Activated naive CD4-positive, alpha-beta T cell treated with anti-CD3 and anti-CD28 coated beads, Interleukin-2, amount 50 U/mL, for 72 hours (primary cell): ENCODE measurements around the gene GALNT10. TPM values are rescaled to one million over a fixed set of nuclear protein-coding genes. Genes with fewer than 3 reads are reported as not detected.

Experiments used
- ATAC-seq, 2 donors: fragments of 150-1000 bp; cut with Tn5 transposase; 2 replicates each; pipeline ENCODE4 v1.10.0; 2021; ENCODE audit warnings: mild to moderate bottlenecking in 2 of 2, moderate library complexity in 2 of 2
- DNase-seq, 2 donors: peaks; one replicate each; pipeline ENCODE4 v3.0.0; 2021 to 2022; ENCODE audit warnings: low spot score in 2 of 2
- H3K27ac Mint-ChIP-seq, 2 donors: one replicate each; pipeline ENCODE4 v1.8.0; 2022; ENCODE audit warnings: mild to moderate bottlenecking in 2 of 2, mixed read lengths in 2 of 2
- H3K36me3 Mint-ChIP-seq, 2 donors: one replicate each; pipeline ENCODE4 v1.8.0; 2022; ENCODE audit warnings: mixed read lengths in 2 of 2
- H3K9me3 Mint-ChIP-seq, 2 donors: one replicate each; pipeline ENCODE4 v1.8.0; 2022; ENCODE audit warnings: mixed read lengths in 2 of 2
- total RNA-seq, 2 donors: library from RNA; stranded (reverse); gene quantifications; one replicate each; pipeline ENCODE4 v1.2.3, GENCODE V29; 2022

Gene GALNT10
- total RNA-seq, 2 donors from 2014 or later, result 22.9 to 66.2 TPM

DNA sequence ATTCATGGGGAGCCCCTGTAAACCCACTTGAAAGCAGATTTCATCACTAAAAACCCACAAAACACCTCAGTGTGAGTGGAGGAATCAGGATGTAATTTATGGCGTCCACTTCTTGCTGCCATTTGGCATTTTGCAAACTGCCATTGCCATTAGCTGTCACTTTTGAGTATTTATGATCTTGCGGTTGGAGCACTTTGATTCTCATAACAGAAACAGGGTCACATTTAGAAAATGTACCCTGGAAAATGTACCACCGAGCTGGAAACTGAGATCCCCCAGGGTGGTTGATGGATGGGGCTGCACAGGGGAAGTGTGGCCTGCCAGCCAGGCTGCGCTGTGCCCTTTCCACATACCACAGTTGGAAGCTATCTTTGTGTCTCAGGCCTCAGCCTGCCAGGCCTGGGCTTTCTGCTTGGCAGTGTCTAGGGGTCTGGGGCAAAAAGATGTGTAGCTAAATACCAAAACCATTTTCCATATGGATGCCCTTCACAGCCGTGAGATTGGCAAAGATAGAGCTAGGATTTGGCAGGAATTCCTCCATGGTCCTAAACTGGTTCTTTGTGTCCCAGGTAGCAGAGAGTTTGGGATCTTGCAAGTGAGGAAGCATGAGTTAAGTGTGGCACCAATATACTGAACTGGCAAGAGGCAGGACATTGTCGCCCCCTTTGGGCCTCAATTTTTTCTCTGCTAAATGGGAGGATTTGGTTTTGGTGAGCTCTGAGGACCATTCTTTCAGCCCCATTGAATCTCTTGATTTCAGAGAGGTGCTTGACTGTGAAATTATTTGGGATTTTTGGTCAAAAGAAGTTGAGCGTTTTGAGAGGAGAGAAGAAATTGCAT is 46.2 kb downstream of the GALNT10 start:
- peak; percentile 32 to 39 for ATAC-seq
- H3K27ac Mint-ChIP-seq, result no peak overlapping the region
- H3K9me3 Mint-ChIP-seq, result no peaks in the 10 kb centered on the region
- no peak for DNase-seq
- H3K36me3 Mint-ChIP-seq, result peaks cover 0 to 6% of the 10 kb centered on the region in 2 donors

DNA sequence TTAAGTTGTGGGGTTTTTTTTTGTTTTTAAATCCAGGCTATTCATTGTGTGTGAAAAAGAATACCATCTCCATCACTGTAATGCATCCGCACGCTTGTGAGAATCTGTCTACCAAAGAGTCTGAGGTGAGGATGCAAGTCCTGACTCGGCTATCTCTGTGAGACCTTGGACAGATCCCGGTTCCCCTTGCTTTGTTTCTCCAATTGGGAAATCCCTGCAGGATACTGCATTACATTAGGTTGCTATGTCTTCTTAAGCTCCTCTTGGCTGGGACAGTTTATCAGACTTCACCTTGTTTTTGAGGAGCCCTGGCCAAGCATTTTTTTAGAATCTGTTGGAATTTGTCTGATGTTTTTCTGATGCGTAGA is 46.8 kb downstream of the GALNT10 start:
- Mint-ChIP-seq H3K27ac (no peak overlapping the region), H3K36me3 (peaks cover 0 to 2% of the 10 kb centered on the region in 2 donors), H3K9me3 (no peaks in the 10 kb centered on the region)
- DNase-seq (no peak), ATAC-seq (no peak)

DNA sequence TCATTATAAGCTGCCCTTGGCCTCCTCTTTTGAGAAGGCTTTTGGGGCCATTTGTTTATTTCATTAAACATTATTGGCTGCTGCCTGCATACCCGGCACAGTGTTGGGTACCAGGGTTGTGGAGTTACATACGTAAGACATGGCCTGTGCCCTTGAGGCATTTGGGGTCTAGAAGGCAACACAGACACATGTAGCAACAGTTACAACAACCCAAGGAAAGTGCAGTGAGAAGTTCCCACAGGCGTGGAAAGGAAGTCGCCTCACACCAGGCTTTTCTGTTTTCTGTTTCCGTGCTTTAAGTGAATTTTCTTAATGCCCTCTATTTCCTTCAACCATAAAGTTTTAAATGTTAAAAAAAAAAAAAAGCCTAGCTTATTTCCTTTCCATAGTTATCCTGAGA is 47.4 kb downstream of the GALNT10 start:
- Mint-ChIP-seq H3K9me3 (no peaks in the 10 kb centered on the region), H3K27ac (no peak overlapping the region), H3K36me3 (no peaks in the 10 kb centered on the region)
- no peak for DNase-seq
- no peak for ATAC-seq

DNA sequence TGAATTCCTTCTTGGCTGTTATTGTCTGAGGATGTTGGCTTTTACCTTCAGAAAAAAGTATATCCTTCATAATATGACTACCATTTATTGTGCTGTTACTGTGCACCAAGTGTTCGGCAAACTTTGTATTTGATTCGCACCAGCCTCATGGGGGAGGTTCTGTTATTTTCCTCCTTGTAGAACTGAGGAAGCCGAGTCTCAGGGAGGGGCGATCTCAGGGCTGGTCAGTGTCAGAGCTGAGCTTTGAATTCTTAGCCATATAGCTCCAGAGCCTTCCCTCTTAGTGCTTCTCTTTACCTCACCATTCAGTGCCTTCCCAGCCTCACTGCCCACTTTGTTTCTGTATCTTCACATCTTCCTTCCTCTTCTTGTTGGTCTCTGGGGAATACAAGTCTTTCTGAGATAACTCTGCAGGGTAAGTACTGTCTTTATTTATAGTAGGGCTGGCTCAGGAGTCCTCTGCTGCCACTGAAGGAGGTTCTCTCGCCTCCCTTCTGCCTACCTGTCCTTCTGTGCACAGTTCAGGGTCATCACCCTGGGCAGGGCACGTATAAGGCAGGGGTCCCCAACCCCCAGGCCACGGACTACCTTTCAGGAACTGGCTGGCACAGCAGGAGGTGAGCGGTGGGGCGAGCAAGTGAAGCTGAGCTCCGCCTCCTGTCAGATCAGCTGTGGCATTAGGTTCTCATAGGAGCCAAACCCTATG is 48.4 kb downstream of the GALNT10 start:
- no peak overlapping the region for H3K27ac Mint-ChIP-seq
- no peaks in the 10 kb centered on the region for H3K36me3 Mint-ChIP-seq
- no peak for DNase-seq
- no peak for ATAC-seq
- H3K9me3 Mint-ChIP-seq, result no peaks in the 10 kb centered on the region

DNA sequence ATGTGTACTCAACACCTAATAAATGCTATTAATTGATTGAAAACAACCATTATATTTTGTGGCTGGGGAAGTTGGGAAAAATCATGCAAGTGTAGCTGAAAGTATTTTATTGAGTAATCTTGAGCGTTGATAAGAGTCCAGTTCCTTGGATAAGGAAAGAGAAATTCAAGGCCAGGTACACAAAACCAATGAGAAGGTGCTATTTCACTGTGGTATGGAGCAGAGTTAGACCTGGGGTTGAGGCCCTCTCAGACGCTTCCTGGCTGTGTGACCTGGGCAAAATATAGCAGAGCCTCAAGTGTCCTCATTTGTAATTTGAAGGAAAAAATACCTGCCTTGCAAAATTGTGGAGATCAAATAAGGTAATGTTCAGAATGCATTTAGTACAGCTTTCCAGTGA is 50.1 kb downstream of the GALNT10 start:
- Mint-ChIP-seq H3K27ac (no peak overlapping the region), H3K36me3 (peaks cover 5 to 8% of the 10 kb centered on the region in 2 donors), H3K9me3 (no peaks in the 10 kb centered on the region)
- DNase-seq (no peak), ATAC-seq (no peak)

DNA sequence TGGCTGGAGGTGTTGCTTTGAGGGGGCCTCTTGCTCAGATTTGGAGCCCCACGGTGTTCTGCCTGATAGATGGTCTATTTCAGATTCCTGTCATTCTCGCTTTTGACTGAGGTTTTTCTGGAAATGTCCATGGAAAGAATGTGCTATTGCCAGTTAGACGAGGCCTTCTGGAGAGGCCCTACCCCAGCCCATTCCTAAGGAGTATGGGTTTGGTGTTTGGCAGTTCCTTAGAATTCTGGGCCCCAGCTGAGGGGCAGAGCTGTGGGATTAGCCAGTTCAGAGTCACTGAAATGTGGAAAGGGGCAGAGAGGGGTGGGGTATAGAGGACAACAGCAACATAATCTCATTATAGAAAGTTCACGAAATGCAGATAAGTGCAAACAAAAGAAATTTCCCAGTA is 50.5 kb downstream of the GALNT10 start:
- DNase-seq, result no peak
- H3K9me3 Mint-ChIP-seq, result no peaks in the 10 kb centered on the region
- H3K36me3 Mint-ChIP-seq, result peaks cover 5 to 8% of the 10 kb centered on the region in 2 donors
- no peak overlapping the region for H3K27ac Mint-ChIP-seq
- ATAC-seq, result no peak

DNA sequence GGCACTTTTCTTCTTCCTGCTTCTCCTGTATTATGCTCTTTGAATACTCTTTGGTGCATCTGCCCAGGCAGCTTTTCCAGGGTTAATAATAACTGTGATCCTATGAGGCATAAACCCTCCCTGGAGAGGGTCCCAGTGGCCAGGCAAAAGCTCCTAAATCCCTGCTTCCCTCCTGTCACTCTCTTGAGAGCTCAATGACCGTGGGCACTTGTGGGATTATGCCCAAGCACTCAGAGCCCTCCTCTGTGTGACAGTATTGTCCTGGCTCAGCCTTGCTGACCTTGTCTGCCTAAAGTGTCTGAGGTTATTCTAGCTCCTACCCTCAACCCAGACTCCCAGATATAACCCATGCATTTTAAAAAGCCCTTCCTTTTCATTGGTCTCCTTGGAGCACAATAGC is 51.9 kb downstream of the GALNT10 start:
- H3K36me3 Mint-ChIP-seq, result peaks cover 5 to 8% of the 10 kb centered on the region in 2 donors
- DNase-seq (no peak), ATAC-seq (no peak)
- peak overlapping the region in 1 of 2 donors; percentile 48 for H3K27ac Mint-ChIP-seq
- no peaks in the 10 kb centered on the region for H3K9me3 Mint-ChIP-seq

DNA sequence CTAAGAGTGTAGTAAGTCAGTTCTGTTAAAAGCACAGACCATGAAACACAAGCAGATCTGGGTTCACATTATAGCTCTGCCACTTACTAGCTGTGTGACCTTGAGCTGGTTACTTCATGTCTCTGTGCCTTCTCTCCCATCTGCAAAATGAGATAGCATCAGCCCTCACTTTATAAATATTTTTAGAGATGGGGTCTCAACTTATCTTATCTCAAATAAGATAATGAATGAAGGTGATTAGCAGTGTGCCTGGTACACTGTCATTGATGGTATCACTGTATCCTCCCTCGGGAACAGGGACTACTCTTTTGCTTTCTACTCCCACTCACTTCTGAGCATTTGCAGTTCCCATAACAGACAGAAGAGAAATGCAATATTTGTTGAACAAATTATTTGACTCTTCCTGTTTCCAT is 52.4 kb downstream of the GALNT10 start:
- ATAC-seq (no peak), DNase-seq (no peak)
- Mint-ChIP-seq H3K27ac (no peak overlapping the region), H3K9me3 (no peaks in the 10 kb centered on the region), H3K36me3 (peaks cover 5 to 8% of the 10 kb centered on the region in 2 donors)

DNA sequence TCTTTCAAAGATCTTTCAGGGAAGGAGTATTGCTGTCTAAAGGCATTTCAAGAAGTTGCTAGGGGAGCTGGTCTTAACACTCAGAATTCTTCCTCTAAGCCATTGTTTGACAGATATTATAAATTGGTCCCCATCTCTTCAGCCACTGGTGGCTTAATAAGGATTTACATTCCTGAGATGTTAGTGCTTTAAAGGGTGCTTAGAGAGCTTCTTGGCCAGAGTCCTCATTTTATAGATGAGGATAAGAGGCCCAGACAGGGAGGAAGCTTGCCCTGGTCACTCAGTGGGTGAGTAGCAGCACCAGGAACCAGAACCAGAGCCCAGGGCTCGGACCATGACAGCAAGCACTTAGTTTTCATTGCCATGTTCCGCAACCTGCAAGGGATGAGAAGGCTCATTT is 53.2 kb downstream of the GALNT10 start:
- DNase-seq (no peak), ATAC-seq (no peak)
- no peak overlapping the region for H3K27ac Mint-ChIP-seq
- peaks cover 5 to 12% of the 10 kb centered on the region in 2 donors for H3K36me3 Mint-ChIP-seq
- H3K9me3 Mint-ChIP-seq, result peaks cover 0 to 4% of the 10 kb centered on the region in 2 donors

DNA sequence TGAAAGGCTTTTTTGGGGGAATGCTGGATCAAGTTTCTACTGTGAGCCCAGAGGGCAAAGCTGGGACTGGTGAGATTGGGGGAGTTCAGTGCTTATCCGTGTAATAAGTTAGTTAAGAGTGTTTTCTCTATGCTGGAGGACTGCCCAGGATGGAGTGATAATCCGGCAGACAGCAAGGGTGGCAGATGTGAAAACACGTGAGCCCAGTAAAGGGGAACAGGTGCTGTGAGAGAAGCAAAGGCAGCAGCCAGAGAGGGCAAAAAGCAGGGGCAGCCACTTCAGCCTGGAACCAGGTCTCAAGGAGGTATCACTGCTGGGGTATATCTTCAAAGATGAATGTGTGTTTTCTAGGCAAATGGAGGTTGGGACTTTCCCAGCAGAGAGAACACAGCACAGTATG is 53.9 kb downstream of the GALNT10 start:
- H3K27ac Mint-ChIP-seq, result peak overlapping the region in 1 of 2 donors; percentile 11
- no peak for DNase-seq

DNA sequence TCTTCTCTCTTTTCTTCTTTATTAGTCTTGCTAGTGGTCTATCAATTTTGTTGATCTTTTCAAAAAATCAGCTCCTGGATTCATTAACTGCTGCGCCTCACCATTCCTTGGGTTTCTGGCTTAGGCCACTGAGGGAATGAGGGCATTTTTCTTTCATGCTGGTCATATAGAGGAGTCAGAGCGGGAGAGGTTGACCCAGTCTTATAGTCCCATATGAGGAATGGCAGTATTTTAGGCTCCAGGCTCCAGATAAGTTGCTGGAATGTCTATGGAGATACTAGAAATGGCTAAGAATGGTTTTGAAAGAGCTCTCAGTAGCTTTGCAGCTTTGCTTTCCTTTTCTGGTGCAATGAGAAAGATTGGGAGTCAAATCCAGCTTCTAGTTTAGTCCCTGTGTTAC is 58.2 kb downstream of the GALNT10 start:
- ATAC-seq (no peak), DNase-seq (no peak)
- H3K27ac Mint-ChIP-seq, result no peak overlapping the region
- H3K9me3 Mint-ChIP-seq, result peaks cover 4 to 14% of the 10 kb centered on the region in 2 donors
- H3K36me3 Mint-ChIP-seq, result peaks cover 5 to 39% of the 10 kb centered on the region in 2 donors

More for the DNA sequence above, 53.9 kb downstream of the GALNT10 start:
- Mint-ChIP-seq H3K36me3 (peaks cover 5 to 14% of the 10 kb centered on the region in 2 donors), H3K9me3 (peaks cover 0 to 4% of the 10 kb centered on the region in 2 donors)
- no peak for ATAC-seq

DNA sequence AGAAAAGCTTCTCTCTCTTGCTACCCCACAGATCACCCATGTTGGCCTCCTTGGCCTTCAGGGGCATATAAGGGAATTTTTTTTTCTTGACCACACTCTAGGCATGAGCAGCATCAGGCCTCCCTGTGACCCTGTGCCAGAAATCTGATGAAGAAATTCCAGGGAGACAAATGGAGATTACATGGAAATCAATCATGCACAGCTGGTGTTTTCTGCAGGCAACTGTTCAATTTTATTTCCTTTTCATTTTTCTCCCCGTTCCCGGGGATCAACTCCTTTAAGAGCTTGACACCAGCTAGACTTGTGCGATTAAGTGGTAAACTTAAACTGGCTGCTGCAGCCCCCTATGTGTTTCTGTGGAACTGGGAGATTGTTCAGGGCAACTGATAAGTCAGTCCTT is 59.3 kb downstream of the GALNT10 start:
- Mint-ChIP-seq H3K27ac (no peak overlapping the region), H3K36me3 (peaks cover 12 to 41% of the 10 kb centered on the region in 2 donors), H3K9me3 (peaks cover 4 to 18% of the 10 kb centered on the region in 2 donors)
- DNase-seq, result no peak
- no peak for ATAC-seq

DNA sequence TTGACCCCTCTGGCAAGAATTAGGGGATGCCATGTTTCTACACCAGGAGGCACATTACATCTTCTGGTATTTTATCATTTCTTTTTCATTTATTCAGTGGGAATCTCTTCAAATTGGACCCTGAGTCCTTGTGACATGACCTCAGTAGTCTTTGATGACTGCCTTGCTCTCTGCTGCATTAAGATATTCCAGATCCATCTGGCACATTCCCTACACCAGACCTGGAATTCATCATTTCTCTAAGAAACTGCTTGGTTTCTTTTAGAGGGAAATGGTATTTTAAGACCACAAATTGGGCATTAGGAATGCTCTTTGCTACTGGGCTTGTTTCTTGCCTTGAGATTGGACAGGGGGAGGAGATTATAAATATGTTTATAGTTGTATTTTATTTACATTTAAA is 61.0 kb downstream of the GALNT10 start:
- Mint-ChIP-seq H3K9me3 (peaks cover 4 to 18% of the 10 kb centered on the region in 2 donors), H3K36me3 (peaks cover 11 to 44% of the 10 kb centered on the region in 2 donors), H3K27ac (no peak overlapping the region)
- ATAC-seq, result no peak
- DNase-seq, result no peak

DNA sequence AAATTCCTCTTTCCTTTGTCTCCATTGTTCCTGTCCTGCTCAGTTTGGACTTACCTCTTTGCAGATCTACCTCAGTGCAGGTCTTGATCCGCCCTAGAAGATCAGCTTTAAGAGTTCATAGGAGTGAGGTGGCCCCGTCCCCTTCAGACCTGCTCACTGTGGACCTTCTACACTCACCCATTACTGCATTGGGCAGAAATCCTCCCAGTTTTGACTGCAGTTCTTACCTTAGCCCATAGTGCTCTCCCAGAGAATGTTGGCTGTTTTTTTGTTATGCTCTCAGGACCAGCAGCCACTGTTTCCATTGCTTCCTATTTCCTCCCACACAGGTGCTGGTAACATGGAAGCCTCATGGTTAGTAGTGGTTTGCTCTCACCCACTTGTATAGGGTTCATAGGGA is 63.3 kb downstream of the GALNT10 start:
- Mint-ChIP-seq H3K9me3 (peaks cover 4 to 14% of the 10 kb centered on the region in 2 donors), H3K36me3 (peaks cover 11 to 39% of the 10 kb centered on the region in 2 donors), H3K27ac (no peak overlapping the region)
- no peak for ATAC-seq
- no peak for DNase-seq

DNA sequence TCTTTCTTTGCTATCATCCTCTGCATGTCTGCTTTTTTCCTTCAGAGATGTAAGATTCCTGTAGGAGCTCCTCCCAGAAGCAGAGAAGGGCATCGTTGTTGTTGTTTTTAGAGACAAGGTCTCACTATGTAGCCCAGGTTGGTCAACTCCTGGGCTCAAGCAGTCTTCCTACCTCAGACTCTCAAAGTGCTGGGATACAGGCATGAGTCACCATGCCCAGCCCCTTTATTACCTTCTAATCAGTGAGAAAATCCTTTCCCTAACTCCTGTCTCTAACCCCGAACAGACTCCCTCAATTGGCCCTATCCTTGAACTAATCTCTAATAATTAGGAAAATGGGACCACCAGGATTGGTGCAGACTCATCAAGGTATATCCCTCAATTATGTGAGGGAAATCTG is 64.4 kb downstream of the GALNT10 start:
- H3K36me3 Mint-ChIP-seq, result peaks cover 11 to 44% of the 10 kb centered on the region in 2 donors
- ATAC-seq (no peak), DNase-seq (no peak)
- H3K27ac Mint-ChIP-seq, result no peak overlapping the region
- H3K9me3 Mint-ChIP-seq, result peaks cover 4 to 14% of the 10 kb centered on the region in 2 donors

DNA sequence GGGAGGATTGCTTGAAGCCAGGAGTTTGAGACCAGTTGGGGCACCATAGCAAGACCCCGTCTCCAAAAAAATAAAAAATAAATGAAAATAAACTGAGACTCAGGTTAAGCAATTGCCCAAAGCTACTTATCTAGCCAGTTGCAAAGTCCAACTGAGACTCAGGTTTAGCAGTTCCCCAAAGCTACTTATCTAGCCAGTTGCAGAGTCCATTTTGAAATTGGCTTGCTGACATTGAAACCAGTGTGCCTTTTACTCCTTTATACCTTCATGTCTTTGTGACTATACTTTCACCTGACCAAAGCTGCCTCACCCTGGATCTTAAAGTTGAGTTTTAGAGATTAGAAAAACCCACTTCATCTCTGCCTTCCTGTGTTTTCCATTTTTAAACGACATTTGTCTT is 66.5 kb downstream of the GALNT10 start:
- peaks cover 2 to 14% of the 10 kb centered on the region in 2 donors for H3K9me3 Mint-ChIP-seq
- H3K36me3 Mint-ChIP-seq, result peaks cover 11 to 44% of the 10 kb centered on the region in 2 donors
- no peak overlapping the region for H3K27ac Mint-ChIP-seq
- no peak for DNase-seq
- no peak for ATAC-seq

DNA sequence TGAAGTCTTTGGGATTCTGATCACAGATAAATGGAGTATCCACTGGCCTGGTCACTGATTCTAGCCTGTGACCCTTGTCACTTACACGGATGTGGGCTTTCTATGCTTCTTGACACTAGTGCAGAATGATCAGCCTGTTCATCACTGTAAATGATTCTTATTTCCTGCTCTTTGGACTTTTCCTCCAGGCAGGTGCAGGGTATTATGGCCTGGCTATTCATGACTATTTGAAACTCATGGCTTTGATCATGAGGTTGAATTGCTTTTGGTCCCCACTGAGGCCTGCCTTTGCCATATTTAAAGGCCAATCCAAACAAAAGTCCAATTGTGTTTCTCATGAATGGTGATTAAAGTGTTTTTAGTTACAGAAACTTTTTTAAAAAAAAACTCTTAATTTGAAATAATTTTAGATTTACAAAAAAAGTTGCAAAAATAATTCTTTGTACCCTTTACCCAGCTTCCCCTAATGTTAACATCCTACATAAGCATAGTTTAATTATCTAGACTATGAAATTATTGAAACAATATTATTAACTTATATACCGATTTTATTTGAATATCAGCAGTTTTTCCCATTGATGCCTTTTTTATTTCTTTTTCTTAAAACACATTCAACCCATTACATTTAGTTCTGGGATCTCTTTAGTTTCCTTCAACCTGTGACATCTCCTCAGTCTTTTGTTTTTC is 68.1 kb downstream of the GALNT10 start:
- no peak for DNase-seq
- Mint-ChIP-seq H3K27ac (no peak overlapping the region), H3K36me3 (peaks cover 26 to 37% of the 10 kb centered on the region in 2 donors), H3K9me3 (peaks cover 0 to 5% of the 10 kb centered on the region in 2 donors)
- ATAC-seq, result no peak
